Pancreas (tissue), 10 donors: ENCODE results near the gene IL33. TPM values are rescaled to one million over a fixed set of nuclear protein-coding genes. Genes with fewer than 3 reads are reported as not detected.

Experiments used
- ATAC-seq, 4 donors: fragments of 200-7000 bp; cut with Tn5 transposase; one replicate each; pipeline versions ENCODE4 v1.8.0 to v1.9.1; 2020; ENCODE audit warnings: mild to moderate bottlenecking in 4 of 4, moderate library complexity in 4 of 4
- DNase-seq, 6 donors: peaks; one replicate each; pipeline ENCODE4 v3.0.0-alpha.2; 2020
- FAIRE-seq: peaks from 2 replicates; lab custom pipeline; 2012; peaks lifted over from hg19 to GRCh38; lab: Jason Lieb, UNC
- H3K27ac ChIP-seq, 4 donors: fragments of 200-600 bp; sonication (generic); 1 replicate in 3 of 4; 2 replicates in 1 of 4; pipeline versions ENCODE4 v1.5.0 to v1.8.0; 2020
- H3K27me3 ChIP-seq, 4 donors: fragments of 200-600 bp; one replicate each; pipeline ENCODE4 v1.8.0; 2021
- H3K36me3 ChIP-seq, 3 donors: fragments of 200-600 bp; sonication (generic) in 1 of 3; one replicate each; pipeline versions ENCODE4 v1.5.0 to v1.8.0; 2020 to 2021
- H3K4me1 ChIP-seq, 3 donors: fragments of 200-600 bp; one replicate each; pipeline ENCODE4 v1.8.0; 2021
- H3K4me3 ChIP-seq, 4 donors: fragments of 200-600 bp; sonication (generic) in 2 of 4; one replicate each; pipeline versions ENCODE4 v1.5.0 to v1.8.0; 2020 to 2021
- H3K9me3 ChIP-seq, 4 donors: fragments of 200-600 bp; one replicate each; pipeline ENCODE4 v1.8.0; 2021
- WGBS, 2 donors: extraction: QIAGEN DNeasy Blood & Tissue Kit; methylation state at CpG; one replicate each; pipeline ENCODE4 v1.1.7; 2013; 5-methylcytosine and 5-hydroxymethylcytosine counted together
- intact Hi-C, 3 donors: fragments of 100-400 bp; cut with DNase I; formaldehyde crosslinking; loops; one replicate each; pipeline versions ENCODE4 v1.11.1 to v1.14.2; 2022
- polyA plus RNA-seq, 2 donors: library from polyadenylated mRNA; stranded (reverse); fragments of 200-250 nt; gene quantifications; one replicate each; pipeline ENCODE4 v1.2.3, GENCODE V29; 2013
- total RNA-seq, 6 donors: library from RNA; stranded (reverse); fragmentation: NEBNext Ultra II Directional in 4 of 6; extraction: Animal tissue kit (Norgen Biotek cat#: 25700) in 4 of 6; gene quantifications; one replicate each; pipeline versions ENCODE4 v1.2.1 to v1.2.4, GENCODE V29; 2021 to 2023
- TF ChIP-seq, protein P1 (sequence below), 4 donors: fragments of 200-600 bp; sonication (generic) in 3 of 4; IDR thresholded peaks; one replicate each; pipeline versions ENCODE4 v1.5.0 to v1.8.0; 2021; ENCODE audit warnings: antibody characterized with exemption in 4 of 4
- donor health status: healthy with polysubstance abuse.
- donor health status: DM: no; HTN: no; CAD: no; lungs with moderate emphysema.
- donor health status: DM: no; HTN: no; CAD: no.
- donor health status: control.
- donor health status: control.
- donor health status: Bipolar disorder and iron deficiency.
- donor health status: DM: yes; HTN: yes; CAD: no.
- donor health status: DM: no; HTN: no; CAD: no.
- donor health status: DM: no; HTN: no; CAD: no.
- donor health status: DM: yes; HTN: yes; CAD: no.

Gene IL33
- total and polyA plus RNA-seq, 8 donors, result 1.7 to 5.7 (median 3.9) TPM

DNA sequence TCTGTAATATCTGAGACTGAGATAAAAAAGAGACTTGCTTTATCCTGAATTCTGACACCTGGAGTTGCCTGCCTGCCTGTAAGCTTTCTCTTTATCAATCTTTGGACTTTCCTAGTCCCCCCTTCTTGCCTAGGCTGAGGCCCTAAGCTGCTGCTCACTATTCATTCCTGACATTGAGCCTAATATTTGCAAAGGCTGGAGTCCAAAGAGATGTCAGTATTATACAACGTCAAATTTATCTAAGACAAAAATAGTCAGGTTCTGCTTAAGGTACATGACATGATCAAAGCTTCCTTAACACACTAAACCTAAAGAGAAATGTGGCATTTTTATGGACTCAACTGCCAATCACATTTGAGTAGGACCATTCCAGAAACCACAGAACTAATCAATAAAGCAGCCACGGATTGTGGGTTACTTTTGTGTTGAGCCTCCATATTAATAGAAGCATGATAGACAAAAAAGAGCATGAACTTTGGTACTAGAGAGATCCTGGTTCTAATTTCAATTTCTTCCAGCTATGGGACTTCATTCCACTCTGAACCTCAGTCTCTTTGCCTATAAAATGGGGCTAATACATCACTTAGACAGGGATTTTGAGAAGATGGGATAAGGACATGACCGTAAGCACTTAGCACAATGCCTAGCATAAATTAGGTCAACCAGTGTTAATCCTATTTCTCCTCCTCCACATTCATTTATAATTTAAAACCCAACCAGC is 56.1 kb downstream of the IL33 start:
- H3K4me3 ChIP-seq, result no peak overlapping the region
- TF ChIP-seq, protein P1, sequence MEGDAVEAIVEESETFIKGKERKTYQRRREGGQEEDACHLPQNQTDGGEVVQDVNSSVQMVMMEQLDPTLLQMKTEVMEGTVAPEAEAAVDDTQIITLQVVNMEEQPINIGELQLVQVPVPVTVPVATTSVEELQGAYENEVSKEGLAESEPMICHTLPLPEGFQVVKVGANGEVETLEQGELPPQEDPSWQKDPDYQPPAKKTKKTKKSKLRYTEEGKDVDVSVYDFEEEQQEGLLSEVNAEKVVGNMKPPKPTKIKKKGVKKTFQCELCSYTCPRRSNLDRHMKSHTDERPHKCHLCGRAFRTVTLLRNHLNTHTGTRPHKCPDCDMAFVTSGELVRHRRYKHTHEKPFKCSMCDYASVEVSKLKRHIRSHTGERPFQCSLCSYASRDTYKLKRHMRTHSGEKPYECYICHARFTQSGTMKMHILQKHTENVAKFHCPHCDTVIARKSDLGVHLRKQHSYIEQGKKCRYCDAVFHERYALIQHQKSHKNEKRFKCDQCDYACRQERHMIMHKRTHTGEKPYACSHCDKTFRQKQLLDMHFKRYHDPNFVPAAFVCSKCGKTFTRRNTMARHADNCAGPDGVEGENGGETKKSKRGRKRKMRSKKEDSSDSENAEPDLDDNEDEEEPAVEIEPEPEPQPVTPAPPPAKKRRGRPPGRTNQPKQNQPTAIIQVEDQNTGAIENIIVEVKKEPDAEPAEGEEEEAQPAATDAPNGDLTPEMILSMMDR (IDR thresholded peaks at IDR 0.05), result no peak
- H3K27ac ChIP-seq, result peak overlapping the region; percentile 24 to 81 (median 66)
- H3K36me3 ChIP-seq, result no peaks in the 10 kb centered on the region
- no peaks in the 10 kb centered on the region for H3K27me3 ChIP-seq
- ATAC-seq, result peak; percentile 55 to 67 (median 61)
- intact Hi-C loops, result no loop called here
- no peaks in the 10 kb centered on the region for H3K9me3 ChIP-seq
- H3K4me1 ChIP-seq, result peaks cover 32 to 37% (median 34%) of the 10 kb centered on the region in 3 donors
- FAIRE-seq, result no peak
- 19 to 22% methylated on average over 3 of the region's 3 CpGs for WGBS, 2 donors
- peak in 1 of 6 donors; percentile 19 for DNase-seq

DNA sequence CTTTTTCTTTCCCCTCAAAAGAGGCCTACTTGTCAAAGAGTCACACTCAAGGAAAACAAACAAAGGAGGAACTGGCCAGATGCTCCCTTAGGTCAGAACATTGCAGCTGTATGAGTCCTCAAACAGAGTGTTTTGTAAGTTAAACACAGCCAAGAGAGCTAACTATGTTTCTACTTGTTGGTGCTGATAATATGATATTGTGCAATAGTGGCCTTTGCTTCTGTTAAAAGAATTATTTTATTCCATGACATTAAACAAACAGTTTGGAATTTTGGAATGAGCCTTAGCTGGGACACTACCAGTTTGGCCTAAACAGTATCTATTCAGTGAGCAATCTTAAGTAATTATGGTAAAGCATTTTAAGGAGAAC is 56.6 kb downstream of the IL33 start:
- Histone ChIP-seq H3K4me1 (peaks cover 32 to 37% (median 34%) of the 10 kb centered on the region in 3 donors), H3K36me3 (no peaks in the 10 kb centered on the region), H3K27ac (peak overlapping the region; percentile 24 to 81 (median 66)), H3K27me3 (no peaks in the 10 kb centered on the region), H3K4me3 (no peak overlapping the region), H3K9me3 (no peaks in the 10 kb centered on the region)
- DNase-seq (peak in 3 of 6 donors; percentile 50 to 61 (median 56)), FAIRE-seq (peak; percentile 23), ATAC-seq (peak; percentile 89 to 95 (median 90))
- intact Hi-C loops, result no loop called here
- TF ChIP-seq, protein P1 (IDR thresholded peaks at IDR 0.05), result no peak

DNA sequence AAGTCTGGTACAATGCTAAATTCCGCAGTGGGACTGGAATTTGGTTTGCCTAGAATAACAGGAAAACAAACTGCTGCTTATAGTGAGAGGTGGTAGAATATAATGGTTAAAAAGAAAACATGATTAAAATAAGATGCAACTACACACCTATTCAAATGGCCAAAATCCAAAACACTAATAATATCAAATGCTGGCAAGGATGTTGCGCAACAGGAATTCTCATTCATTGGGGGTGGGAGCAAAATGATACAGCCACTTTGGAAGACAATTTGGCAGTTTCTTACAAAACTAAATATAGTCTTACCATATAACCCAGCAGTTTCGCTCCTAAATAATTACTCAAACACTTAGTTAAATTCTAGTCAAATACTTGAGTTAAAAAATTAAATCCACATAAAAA is 61.8 kb downstream of the IL33 start:
- WGBS, 2 donors, result 68 to 80% methylated on average over 3 of the region's 3 CpGs
- no peaks in the 10 kb centered on the region for H3K9me3 ChIP-seq

DNA sequence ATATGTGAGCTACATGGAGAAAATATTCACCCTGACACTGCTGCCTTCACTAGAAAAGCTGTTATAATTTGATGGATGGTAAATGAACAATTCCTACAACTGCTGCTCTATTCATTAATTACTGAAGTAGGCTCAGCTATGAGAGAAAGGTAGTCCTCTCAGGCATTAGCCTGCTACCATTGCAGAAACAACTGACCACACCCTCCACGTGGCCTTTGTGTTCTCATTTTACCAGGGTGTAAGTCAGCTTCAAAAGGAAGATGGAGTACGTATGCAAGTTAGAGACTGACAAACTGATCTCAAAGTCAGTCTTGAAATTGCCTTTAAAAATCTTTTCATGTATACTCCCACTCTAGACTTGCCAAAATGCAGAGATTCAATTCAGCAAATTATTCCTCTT is 86.3 kb downstream of the IL33 start:
- FAIRE-seq (no peak), ATAC-seq (no peak), DNase-seq (no peak)
- H3K36me3 ChIP-seq, result no peaks in the 10 kb centered on the region
- TF ChIP-seq, protein P1 (IDR thresholded peaks at IDR 0.05), result no peak
- H3K27ac ChIP-seq, result no peak overlapping the region
- H3K4me3 ChIP-seq, result no peak overlapping the region
- intact Hi-C loops, result no loop called here
- H3K4me1 ChIP-seq, result no peaks in the 10 kb centered on the region
- H3K9me3 ChIP-seq, result no peaks in the 10 kb centered on the region
- WGBS, 2 donors, result 35 to 62% methylated on average over 2 of the region's 2 CpGs
- H3K27me3 ChIP-seq, result no peaks in the 10 kb centered on the region

More for the DNA sequence above, 61.8 kb downstream of the IL33 start:
- H3K27me3 ChIP-seq, result no peaks in the 10 kb centered on the region
- H3K27ac ChIP-seq, result no peak overlapping the region
- H3K36me3 ChIP-seq, result no peaks in the 10 kb centered on the region
- intact Hi-C loops, result no loop called here
- H3K4me1 ChIP-seq, result peaks cover 7 to 10% (median 8%) of the 10 kb centered on the region in 3 donors
- H3K4me3 ChIP-seq, result no peak overlapping the region
- TF ChIP-seq, protein P1 (IDR thresholded peaks at IDR 0.05), result no peak
- DNase-seq, result no peak
- FAIRE-seq, result no peak
- ATAC-seq, result no peak

DNA sequence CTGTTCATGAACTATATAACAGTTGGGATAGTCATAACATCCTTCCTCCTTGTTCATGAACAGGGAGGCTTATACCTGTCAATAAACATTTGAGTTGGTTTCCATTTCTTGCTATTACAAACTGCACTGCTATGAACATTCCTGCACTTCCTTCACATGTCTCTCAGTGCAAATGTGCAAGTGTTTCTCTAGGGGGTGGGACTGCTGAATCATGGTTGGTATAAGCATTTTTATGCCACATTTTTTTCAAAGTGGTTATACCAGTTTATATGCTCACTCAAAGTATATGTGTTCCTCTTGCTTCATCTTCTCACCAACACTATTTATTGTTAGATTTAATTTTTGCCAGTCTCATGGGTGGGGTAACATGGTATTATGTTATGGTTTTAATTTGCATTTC is 86.8 kb downstream of the IL33 start:
- ATAC-seq, result peak in 1 of 4 donors; percentile 35
- intact Hi-C loops, result no loop called here
- no peak for FAIRE-seq
- Histone ChIP-seq H3K27ac (no peak overlapping the region), H3K9me3 (no peaks in the 10 kb centered on the region), H3K27me3 (no peaks in the 10 kb centered on the region), H3K4me3 (no peak overlapping the region), H3K36me3 (no peaks in the 10 kb centered on the region), H3K4me1 (no peaks in the 10 kb centered on the region)
- DNase-seq, result no peak
- TF ChIP-seq, protein P1 (IDR thresholded peaks at IDR 0.05), result no peak
